ENCODE measurements around the gene ASB3.
"Not testable (repeated sequence)": the region's sequence is repeated elsewhere in the genome, so short reads cannot be mapped to it uniquely, and the experiment has no call there.

The ASB3 gene

GRCh38 chr2:53737091-53737490 lies 49.7 kb downstream of the ASB3 start:
- DNase-seq (ENCODE audit: low spot score) = no peak

GRCh38 chr2:53729143-53729762 lies 57.5 kb downstream of the ASB3 start:
- no peak for DNase-seq (ENCODE audit: low spot score)

- DNase-seq (ENCODE audit: low spot score) = no peak
Measured at GRCh38 chr2:53727921-53728320, 58.8 kb downstream of the ASB3 start.

GRCh38 chr2:53725662-53726061 lies 61.1 kb downstream of the ASB3 start:
- no peak for DNase-seq (ENCODE audit: low spot score)

GRCh38 chr2:53724536-53724935 lies 62.2 kb downstream of the ASB3 start:
- no peak for DNase-seq (ENCODE audit: low spot score)

- not testable (repeated sequence) for DNase-seq (ENCODE audit: low spot score)
Measured at GRCh38 chr2:53720944-53721343, 65.8 kb downstream of the ASB3 start.

GRCh38 chr2:53715568-53715967 lies 71.2 kb downstream of the ASB3 start:
- DNase-seq (ENCODE audit: low spot score) = no peak

GRCh38 chr2:53711271-53711780 lies 75.4 kb downstream of the ASB3 start:
- no peak for DNase-seq (ENCODE audit: low spot score)

GRCh38 chr2:53708988-53709387 lies 77.8 kb downstream of the ASB3 start:
- no peak for DNase-seq (ENCODE audit: low spot score)

GRCh38 chr2:53701221-53701620 lies 85.5 kb downstream of the ASB3 start:
- no peak for DNase-seq (ENCODE audit: low spot score)

- no peak for DNase-seq (ENCODE audit: low spot score)
Measured at GRCh38 chr2:53697686-53698085, 89.1 kb downstream of the ASB3 start.

GRCh38 chr2:53697092-53697491 lies 89.7 kb downstream of the ASB3 start:
- DNase-seq (ENCODE audit: low spot score) = no peak

- no peak for DNase-seq (ENCODE audit: low spot score)
Measured at GRCh38 chr2:53695575-53695974, 91.2 kb downstream of the ASB3 start.

- peak; percentile 23 for DNase-seq (ENCODE audit: low spot score)
Measured at GRCh38 chr2:53694096-53694771, 92.5 kb downstream of the ASB3 start.

GRCh38 chr2:53690876-53691275 lies 95.9 kb downstream of the ASB3 start:
- no peak for DNase-seq (ENCODE audit: low spot score)

GRCh38 chr2:53672881-53673522 lies 113.8 kb downstream of the ASB3 start:
- DNase-seq (ENCODE audit: low spot score) = peak; percentile 11

GRCh38 chr2:53670331-53670730 lies 116.4 kb downstream of the ASB3 start:
- no peak for DNase-seq (ENCODE audit: low spot score)

- no peak for DNase-seq (ENCODE audit: low spot score)
Measured at GRCh38 chr2:53668624-53669026, 118.1 kb downstream of the ASB3 start.

GRCh38 chr2:53667130-53667529 lies 119.6 kb downstream of the ASB3 start:
- not testable (repeated sequence) for DNase-seq (ENCODE audit: low spot score)

- DNase-seq (ENCODE audit: low spot score) = no peak
Measured at GRCh38 chr2:53660886-53661285, 125.9 kb downstream of the ASB3 start.

GRCh38 chr2:53658474-53658873 lies 128.3 kb downstream of the ASB3 start:
- not testable (repeated sequence) for DNase-seq (ENCODE audit: low spot score)

GRCh38 chr2:53655256-53655655 lies 131.5 kb downstream of the ASB3 start:
- DNase-seq (ENCODE audit: low spot score) = no peak

GRCh38 chr2:53654396-53654795 lies 132.4 kb downstream of the ASB3 start:
- DNase-seq (ENCODE audit: low spot score) = no peak
